ENCODE data around the gene ACADM. TPM values are rescaled to one million over a fixed set of nuclear protein-coding genes. Genes with fewer than 3 reads are reported as not detected.

ACADM gene
- total and polyA plus RNA-seq, 2 of the 13 experiments (the other 11 are each of a cell fraction or from before 2014, with no cell fraction given) = 43.7 to 92.2 TPM

GRCh38 chr1:75785983-75786853 is 61.7 kb downstream of the ACADM start, which contains the start of gene RABGGTB (continued):
- peak; percentile 81; the same call in 1 of the 2 replicates for TF ChIP-seq ZNF83 (CRISPR knock-in tag; IDR thresholded peaks at IDR 0.05; ENCODE audit: borderline replicate concordance)
- TF ChIP-seq, protein P1, sequence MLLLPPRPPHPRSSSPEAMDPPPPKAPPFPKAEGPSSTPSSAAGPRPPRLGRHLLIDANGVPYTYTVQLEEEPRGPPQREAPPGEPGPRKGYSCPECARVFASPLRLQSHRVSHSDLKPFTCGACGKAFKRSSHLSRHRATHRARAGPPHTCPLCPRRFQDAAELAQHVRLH (CRISPR knock-in tag; IDR thresholded peaks at IDR 0.05; ENCODE audit: borderline replicate concordance, low read depth) = peak; percentile 76; the same call in 1 of the 2 replicates
- TF ChIP-seq ZSCAN5A (CRISPR knock-in tag; IDR thresholded peaks at IDR 0.05; ENCODE audit: borderline replicate concordance) = peak; percentile 70; the same call in 1 of the 2 replicates
- TF ChIP-seq ZNF33B (CRISPR knock-in tag; IDR thresholded peaks at IDR 0.05) = peak; percentile 24; the same call in 1 of the 2 replicates
- TF ChIP-seq GTF2F1 (IDR thresholded peaks at IDR 0.05; ENCODE audit: low read length) = peak; percentile 89
- no peak for TF ChIP-seq ZBTB3 (CRISPR knock-in tag; IDR thresholded peaks at IDR 0.05; ENCODE audit: borderline replicate concordance, low read depth)
- TF ChIP-seq, protein P2, sequence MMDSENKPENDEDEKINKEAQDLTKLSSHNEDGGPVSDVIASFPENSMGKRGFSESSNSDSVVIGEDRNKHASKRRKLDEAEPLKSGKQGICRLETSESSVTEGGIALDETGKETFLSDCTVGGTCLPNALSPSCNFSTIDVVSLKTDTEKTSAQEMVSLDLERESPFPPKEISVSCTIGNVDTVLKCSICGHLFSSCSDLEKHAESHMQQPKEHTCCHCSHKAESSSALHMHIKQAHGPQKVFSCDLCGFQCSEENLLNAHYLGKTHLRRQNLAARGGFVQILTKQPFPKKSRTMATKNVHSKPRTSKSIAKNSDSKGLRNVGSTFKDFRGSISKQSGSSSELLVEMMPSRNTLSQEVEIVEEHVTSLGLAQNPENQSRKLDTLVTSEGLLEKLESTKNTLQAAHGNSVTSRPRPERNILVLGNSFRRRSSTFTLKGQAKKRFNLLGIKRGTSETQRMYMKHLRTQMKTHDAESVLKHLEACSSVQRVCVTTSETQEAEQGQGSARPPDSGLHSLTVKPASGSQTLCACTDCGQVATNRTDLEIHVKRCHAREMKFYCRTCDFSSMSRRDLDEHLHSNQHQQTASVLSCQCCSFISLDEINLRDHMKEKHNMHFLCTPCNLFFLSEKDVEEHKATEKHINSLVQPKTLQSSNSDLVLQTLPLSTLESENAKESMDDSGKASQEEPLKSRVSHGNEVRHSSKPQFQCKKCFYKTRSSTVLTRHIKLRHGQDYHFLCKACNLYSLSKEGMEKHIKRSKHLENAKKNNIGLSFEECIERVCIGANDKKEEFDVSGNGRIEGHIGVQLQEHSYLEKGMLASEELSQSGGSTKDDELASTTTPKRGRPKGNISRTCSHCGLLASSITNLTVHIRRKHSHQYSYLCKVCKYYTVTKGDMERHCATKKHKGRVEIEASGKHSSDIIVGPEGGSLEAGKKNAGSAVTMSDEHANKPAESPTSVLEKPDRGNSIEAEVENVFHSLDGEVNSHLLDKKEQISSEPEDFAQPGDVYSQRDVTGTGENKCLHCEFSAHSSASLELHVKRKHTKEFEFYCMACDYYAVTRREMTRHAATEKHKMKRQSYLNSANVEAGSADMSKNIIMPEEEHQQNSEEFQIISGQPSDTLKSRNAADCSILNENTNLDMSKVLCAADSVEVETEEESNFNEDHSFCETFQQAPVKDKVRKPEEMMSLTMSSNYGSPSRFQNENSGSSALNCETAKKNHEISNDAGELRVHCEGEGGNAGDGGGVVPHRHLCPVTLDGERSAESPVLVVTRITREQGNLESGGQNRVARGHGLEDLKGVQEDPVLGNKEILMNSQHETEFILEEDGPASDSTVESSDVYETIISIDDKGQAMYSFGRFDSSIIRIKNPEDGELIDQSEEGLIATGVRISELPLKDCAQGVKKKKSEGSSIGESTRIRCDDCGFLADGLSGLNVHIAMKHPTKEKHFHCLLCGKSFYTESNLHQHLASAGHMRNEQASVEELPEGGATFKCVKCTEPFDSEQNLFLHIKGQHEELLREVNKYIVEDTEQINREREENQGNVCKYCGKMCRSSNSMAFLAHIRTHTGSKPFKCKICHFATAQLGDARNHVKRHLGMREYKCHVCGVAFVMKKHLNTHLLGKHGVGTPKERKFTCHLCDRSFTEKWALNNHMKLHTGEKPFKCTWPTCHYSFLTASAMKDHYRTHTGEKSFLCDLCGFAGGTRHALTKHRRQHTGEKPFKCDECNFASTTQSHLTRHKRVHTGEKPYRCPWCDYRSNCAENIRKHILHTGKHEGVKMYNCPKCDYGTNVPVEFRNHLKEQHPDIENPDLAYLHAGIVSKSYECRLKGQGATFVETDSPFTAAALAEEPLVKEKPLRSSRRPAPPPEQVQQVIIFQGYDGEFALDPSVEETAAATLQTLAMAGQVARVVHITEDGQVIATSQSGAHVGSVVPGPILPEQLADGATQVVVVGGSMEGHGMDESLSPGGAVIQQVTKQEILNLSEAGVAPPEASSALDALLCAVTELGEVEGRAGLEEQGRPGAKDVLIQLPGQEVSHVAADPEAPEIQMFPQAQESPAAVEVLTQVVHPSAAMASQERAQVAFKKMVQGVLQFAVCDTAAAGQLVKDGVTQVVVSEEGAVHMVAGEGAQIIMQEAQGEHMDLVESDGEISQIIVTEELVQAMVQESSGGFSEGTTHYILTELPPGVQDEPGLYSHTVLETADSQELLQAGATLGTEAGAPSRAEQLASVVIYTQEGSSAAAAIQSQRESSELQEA (CRISPR knock-in tag; IDR thresholded peaks at IDR 0.05; ENCODE audit: not compliant biosample characterization) = peak; percentile 29
- TF ChIP-seq, protein P3, sequence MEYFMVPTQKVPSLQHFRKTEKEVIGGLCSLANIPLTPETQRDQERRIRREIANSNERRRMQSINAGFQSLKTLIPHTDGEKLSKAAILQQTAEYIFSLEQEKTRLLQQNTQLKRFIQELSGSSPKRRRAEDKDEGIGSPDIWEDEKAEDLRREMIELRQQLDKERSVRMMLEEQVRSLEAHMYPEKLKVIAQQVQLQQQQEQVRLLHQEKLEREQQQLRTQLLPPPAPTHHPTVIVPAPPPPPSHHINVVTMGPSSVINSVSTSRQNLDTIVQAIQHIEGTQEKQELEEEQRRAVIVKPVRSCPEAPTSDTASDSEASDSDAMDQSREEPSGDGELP (IDR thresholded peaks at IDR 0.05; ENCODE audit: borderline replicate concordance, low read depth) = no peak
- TF ChIP-seq ZNF619 (CRISPR knock-in tag; IDR thresholded peaks at IDR 0.05) = peak; percentile 48; the same call in 1 of the 2 replicates
- no peak for TF ChIP-seq CENPBD1 (CRISPR knock-in tag; IDR thresholded peaks at IDR 0.05; ENCODE audit: borderline replicate concordance, low read depth)
- TF ChIP-seq BCL6 (CRISPR knock-in tag; IDR thresholded peaks at IDR 0.05) = no peak; the same call in 1 of the 2 replicates
- no peak for TF ChIP-seq MLLT10 (CRISPR knock-in tag; IDR thresholded peaks at IDR 0.05)
- no peak for TF ChIP-seq ZXDC (CRISPR knock-in tag; IDR thresholded peaks at IDR 0.05)
